Activated CD8-positive, alpha-beta T cell treated with anti-CD3 and anti-CD28 coated beads for 36 hours (primary cell): ENCODE results near the gene NPIPA3. TPM values are rescaled to one million over a fixed set of nuclear protein-coding genes. Genes with fewer than 3 reads are reported as not detected.
"Not testable (repeated sequence)": the region's sequence is repeated elsewhere in the genome, so short reads cannot be mapped to it uniquely, and the experiment has no call there.

Experiments used
- ATAC-seq: fragments of 200-7000 bp; cut with Tn5 transposase; one replicate; pipeline ENCODE4 v1.10.0; 2021; ENCODE audit warnings: mild to moderate bottlenecking, moderate library complexity
- CTCF ChIA-PET: fragments of 350-600 bp; sonication (Branson Sonifier 250); formaldehyde crosslinking; loops from one replicate; lab custom pipeline; 2021; ENCODE audit warnings: antibody characterized with exemption; lab: Charles Lee
- POLR2A ChIA-PET: fragments of 350-600 bp; sonication (Branson Sonifier 250); formaldehyde crosslinking; loops from one replicate; lab custom pipeline; 2021; ENCODE audit warnings: antibody characterized with exemption; lab: Charles Lee
- DNase-seq: peaks from one replicate; pipeline ENCODE4 v3.0.0-alpha.2; 2020
- H3K27ac Mint-ChIP-seq: one replicate; pipeline ENCODE4 v1.8.0; 2021; ENCODE audit warnings: mild to moderate bottlenecking, mixed read lengths
- H3K27me3 Mint-ChIP-seq: one replicate; pipeline ENCODE4 v1.8.0; 2021; ENCODE audit warnings: mixed read lengths
- H3K36me3 Mint-ChIP-seq: one replicate; pipeline ENCODE4 v1.8.0; 2021; ENCODE audit warnings: low read depth, mixed read lengths
- H3K4me1 Mint-ChIP-seq: one replicate; pipeline ENCODE4 v1.8.0; 2021; ENCODE audit warnings: low read depth, mixed read lengths
- H3K4me3 Mint-ChIP-seq: one replicate; pipeline ENCODE4 v1.8.0; 2021; ENCODE audit warnings: mild to moderate bottlenecking, moderate library complexity, mixed read lengths
- H3K9me3 Mint-ChIP-seq: one replicate; pipeline ENCODE4 v1.8.0; 2021; ENCODE audit warnings: mixed read lengths
- intact Hi-C: fragments of 100-400 bp; cut with micrococcal nuclease; formaldehyde crosslinking; loops from one replicate; pipeline ENCODE4 v1.10.0; 2022
- total RNA-seq, 2 experiments: library from RNA; stranded (reverse); gene quantifications; one replicate each; pipeline ENCODE4 v1.2.3, GENCODE V29; 2021
- TF ChIP-seq, protein P1 (sequence below): fragments of 200-600 bp; IDR thresholded peaks from one replicate; pipeline ENCODE4 v1.8.0; 2022; ENCODE audit warnings: antibody characterized with exemption, mild to moderate bottlenecking

The NPIPA3 gene
- 1 to 10 TPM; 3.0 to 3.5 TPM for total RNA-seq

DNA sequence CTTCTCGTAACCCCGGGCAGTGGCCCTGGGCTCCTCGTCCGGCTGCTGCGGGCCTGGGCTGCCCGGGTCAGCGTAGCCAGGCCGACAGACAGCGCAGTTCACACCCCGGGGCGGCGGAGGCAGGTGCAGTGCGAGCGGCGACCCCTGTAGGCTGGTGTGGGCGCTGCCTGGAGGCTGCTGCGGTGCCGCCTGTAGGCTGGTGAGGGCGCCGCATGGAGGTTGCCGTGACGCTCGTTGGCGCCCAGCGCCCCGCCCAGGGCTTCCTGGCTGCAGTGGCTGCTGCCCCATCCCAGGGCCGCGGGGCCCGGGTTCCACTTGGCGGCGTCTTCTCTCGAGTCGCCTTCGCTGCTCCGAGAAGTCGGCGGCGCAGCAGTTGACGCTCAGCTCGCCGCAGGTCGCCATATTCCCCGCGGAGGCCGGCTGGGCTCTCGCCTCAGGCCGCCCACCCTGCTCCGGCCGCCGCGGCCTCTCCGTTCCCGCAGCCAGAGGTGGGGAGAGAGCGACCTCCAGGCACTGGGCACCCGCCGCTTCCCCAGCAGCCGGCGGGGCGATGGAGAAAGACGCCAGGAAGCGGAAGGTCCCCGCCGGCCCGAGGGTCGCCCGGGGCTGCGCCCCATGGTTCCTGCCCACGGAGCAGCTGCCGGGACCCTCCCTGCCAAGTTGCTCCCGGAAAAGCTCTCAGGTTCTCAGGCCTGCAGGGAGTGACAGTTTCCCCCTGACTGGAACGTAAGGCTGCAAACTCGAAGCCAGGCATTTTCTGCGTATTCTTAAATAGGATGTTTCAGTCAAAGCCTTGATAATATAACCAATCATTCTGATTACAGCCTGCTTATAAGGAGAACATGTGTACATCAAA, at the start of gene NPIPA3:
NPIPA3 (plus strand) TSS at position 256 of the 856 bp plus-strand sequence. CDS start 5,533 bp downstream, outside the sequence.
- CTCF ChIA-PET, H3K36me3 Mint-ChIP-seq, H3K4me1 Mint-ChIP-seq, H3K4me3 Mint-ChIP-seq, DNase-seq, POLR2A ChIA-PET, H3K9me3 Mint-ChIP-seq, H3K27me3 Mint-ChIP-seq, H3K27ac Mint-ChIP-seq, intact Hi-C loops: not testable (repeated sequence)
- ATAC-seq: peak; percentile 100

DNA sequence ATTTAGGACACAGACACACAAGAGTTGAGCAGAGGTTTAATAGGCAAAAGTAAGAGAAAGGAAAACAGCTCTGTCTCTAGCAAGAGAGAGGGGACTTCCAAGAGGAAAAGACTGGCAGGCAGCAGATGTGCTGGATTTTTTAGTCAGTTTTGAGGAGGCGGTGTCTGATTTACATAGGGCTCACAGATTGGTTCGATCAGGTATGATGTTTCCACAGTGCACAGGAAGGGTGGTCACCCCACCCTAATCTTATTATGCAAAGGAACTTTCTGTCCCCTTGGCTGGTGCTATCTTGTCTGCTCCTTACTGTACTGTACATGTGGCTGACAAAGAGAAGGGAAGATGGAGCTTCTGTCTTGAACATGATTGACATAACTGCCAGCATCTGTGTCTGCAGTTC, 45.1 kb upstream of the NPIPA3 start:
- ATAC-seq: peak; percentile 91
- Mint-ChIP-seq H3K4me3 (no peak overlapping the region), H3K9me3 (no peaks in the 10 kb centered on the region), H3K27ac (peak overlapping the region; percentile 85), H3K4me1 (peaks cover 6% of the 10 kb centered on the region), H3K36me3 (peaks cover 38% of the 10 kb centered on the region), H3K27me3 (no peaks in the 10 kb centered on the region)
- ChIA-PET CTCF (no interaction called here), POLR2A (interaction anchor here (1.4 kb wide), 1 partner anchor 15 kb away, joined by 4 read pairs; no protein-coding TSS in a partner anchor)
- intact Hi-C loops: no loop called here
- TF ChIP-seq, protein P1, sequence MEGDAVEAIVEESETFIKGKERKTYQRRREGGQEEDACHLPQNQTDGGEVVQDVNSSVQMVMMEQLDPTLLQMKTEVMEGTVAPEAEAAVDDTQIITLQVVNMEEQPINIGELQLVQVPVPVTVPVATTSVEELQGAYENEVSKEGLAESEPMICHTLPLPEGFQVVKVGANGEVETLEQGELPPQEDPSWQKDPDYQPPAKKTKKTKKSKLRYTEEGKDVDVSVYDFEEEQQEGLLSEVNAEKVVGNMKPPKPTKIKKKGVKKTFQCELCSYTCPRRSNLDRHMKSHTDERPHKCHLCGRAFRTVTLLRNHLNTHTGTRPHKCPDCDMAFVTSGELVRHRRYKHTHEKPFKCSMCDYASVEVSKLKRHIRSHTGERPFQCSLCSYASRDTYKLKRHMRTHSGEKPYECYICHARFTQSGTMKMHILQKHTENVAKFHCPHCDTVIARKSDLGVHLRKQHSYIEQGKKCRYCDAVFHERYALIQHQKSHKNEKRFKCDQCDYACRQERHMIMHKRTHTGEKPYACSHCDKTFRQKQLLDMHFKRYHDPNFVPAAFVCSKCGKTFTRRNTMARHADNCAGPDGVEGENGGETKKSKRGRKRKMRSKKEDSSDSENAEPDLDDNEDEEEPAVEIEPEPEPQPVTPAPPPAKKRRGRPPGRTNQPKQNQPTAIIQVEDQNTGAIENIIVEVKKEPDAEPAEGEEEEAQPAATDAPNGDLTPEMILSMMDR: no peak
- peak; percentile 33 for DNase-seq

DNA sequence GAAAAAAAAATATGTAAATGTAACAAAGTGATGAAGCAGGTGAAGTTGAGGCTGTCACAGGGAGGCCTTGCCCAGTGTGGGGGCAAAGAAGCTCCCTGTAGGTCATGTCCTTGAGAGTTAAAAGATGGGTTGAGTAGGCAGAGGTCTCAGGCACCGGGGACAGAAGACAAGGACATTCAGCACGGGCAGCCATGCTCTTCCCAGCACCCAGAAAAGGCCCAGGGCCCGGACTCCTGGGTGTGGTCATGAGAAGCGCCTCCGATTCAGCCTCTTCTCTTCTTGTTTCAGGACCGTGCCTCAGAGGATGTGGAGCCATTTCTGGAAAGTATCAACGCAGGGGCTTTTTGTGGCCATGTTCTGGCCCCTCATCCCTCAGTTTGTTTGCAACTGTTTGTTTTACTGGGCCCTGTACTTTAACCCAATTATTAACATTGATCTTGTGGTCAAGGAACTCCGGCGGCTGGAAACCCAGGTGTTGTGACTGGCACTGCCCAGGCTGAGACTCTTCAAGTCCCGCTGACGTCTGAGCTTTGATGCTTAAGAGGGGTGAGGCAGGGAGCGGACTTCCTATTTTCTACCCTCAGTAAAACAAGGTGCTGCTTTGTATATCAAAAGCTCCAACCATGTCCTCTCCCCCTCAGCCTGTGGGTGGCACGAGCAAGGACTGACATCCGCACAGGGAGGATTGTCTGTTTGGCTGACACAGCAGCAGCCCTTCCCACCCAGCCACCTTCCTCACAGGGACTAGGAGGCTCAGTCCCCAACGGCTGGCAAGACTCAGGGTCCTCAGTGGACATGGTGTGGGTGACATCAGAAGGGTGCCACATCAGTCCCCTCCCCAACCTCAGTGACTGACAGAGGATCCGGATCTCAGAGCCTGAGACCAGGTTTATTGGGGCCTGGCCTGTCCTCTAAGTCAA, 35.6 kb upstream of the NPIPA3 start:
- H3K4me3 Mint-ChIP-seq: no peak overlapping the region
- ChIA-PET POLR2A (no interaction called here), CTCF (no interaction called here)
- TF ChIP-seq, protein P1: no peak
- intact Hi-C loops: no loop called here
- H3K27ac Mint-ChIP-seq: peak overlapping the region; percentile 30
- no peak for ATAC-seq
- H3K4me1 Mint-ChIP-seq: peaks cover 3% of the 10 kb centered on the region
- H3K9me3 Mint-ChIP-seq: no peaks in the 10 kb centered on the region
- DNase-seq: no peak
- peaks cover 49% of the 10 kb centered on the region for H3K36me3 Mint-ChIP-seq
- H3K27me3 Mint-ChIP-seq: no peaks in the 10 kb centered on the region

DNA sequence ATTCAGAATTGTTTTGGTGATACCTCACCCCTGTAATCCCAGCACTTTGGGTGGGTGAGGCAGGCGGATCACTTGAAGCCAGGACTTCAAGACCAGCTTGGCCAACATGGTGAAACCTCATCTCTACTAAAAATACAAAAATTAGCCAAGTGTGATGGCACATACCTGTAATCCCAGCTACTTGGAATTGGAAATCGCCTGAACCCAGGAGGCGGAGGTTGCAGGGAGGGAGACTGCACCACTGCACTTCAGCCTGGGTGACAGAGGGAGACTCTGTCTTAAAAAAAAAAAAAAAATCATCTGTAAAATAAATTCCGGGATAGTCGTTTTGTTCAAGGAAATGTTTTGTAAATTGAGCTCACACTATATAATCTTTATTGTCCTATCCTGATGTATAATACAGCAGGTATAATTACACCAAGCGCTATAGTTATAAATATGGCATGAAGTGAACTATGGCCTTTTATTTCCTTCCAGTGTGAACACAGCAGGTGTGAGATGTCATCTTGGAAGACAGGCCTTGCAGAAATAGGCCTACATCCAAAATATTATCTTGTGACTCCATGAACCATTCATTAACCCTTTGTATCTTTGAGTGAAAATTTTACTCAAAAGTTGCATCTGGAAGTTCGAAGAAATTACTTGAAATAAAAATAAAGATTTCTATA, 34.5 kb upstream of the NPIPA3 start:
- Mint-ChIP-seq H3K4me3 (no peak overlapping the region), H3K27ac (no peak overlapping the region), H3K36me3 (peaks cover 46% of the 10 kb centered on the region), H3K9me3 (no peaks in the 10 kb centered on the region), H3K4me1 (peaks cover 4% of the 10 kb centered on the region), H3K27me3 (no peaks in the 10 kb centered on the region)
- ATAC-seq (no peak), DNase-seq (no peak)
- intact Hi-C loops: no loop called here
- CTCF ChIA-PET: no interaction called here
- POLR2A ChIA-PET: no interaction called here
- TF ChIP-seq, protein P1: no peak

DNA sequence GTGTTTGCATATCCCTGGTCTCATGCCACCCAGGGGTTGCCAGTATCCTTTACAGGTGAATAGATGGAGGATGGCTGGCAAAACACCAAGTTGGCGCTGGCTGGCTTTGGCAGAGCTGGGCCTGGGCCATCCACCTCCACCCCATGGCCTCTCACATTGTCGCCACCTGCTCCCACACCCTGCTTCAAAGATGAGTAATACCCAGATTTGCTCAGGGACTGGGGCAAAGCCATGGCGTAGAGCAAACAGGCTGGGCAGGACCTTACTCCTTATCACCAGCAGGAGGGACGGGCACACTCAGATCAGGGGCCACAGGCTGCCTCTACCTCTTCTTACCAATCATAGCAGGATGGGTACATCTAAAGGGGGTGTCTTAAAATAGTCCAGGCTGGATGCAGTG, 33.4 kb upstream of the NPIPA3 start:
- Mint-ChIP-seq H3K27ac (no peak overlapping the region), H3K27me3 (no peaks in the 10 kb centered on the region), H3K36me3 (peaks cover 38% of the 10 kb centered on the region), H3K9me3 (no peaks in the 10 kb centered on the region), H3K4me1 (peaks cover 4% of the 10 kb centered on the region), H3K4me3 (no peak overlapping the region)
- ATAC-seq (no peak), DNase-seq (no peak)
- CTCF ChIA-PET: no interaction called here
- intact Hi-C loops: no loop called here
- TF ChIP-seq, protein P1: no peak
- POLR2A ChIA-PET: interaction anchor here (1.0 kb wide), 1 partner anchor 30 kb away, joined by 3 read pairs; no protein-coding TSS in a partner anchor
